Heart right ventricle (tissue), 16 donors: ENCODE measurements around the gene ADAMTS17. TPM values are rescaled to one million over a fixed set of nuclear protein-coding genes. Genes with fewer than 3 reads are reported as not detected.

ENCODE experiments used
- ATAC-seq, 8 donors: fragments of 200-7000 bp; cut with Tn5 transposase; one replicate each; pipeline ENCODE4 v1.9.1; 2020; ENCODE audit warnings: mild to moderate bottlenecking in 8 of 8, moderate library complexity in 8 of 8, moderate number of reproducible peaks in 1 of 8
- DNase-seq, 2 donors: peaks; one replicate each; pipeline ENCODE4 v3.0.0-alpha.2; 2020
- H3K27ac ChIP-seq, 10 donors: fragments of 200-600 bp; sonication (generic) in 2 of 10; one replicate each; pipeline versions ENCODE4 v1.5.0 to v1.8.0; 2020 to 2022; ENCODE audit warnings: mild to moderate bottlenecking in 3 of 10
- H3K27me3 ChIP-seq, 7 donors: fragments of 200-600 bp; one replicate each; pipeline ENCODE4 v1.8.0; 2021 to 2022; ENCODE audit warnings: mild to moderate bottlenecking in 2 of 7
- H3K36me3 ChIP-seq, 9 donors: fragments of 200-600 bp; sonication (generic) in 1 of 9; one replicate each; pipeline versions ENCODE4 v1.5.0 to v1.8.0; 2020 to 2022; ENCODE audit warnings: mild to moderate bottlenecking in 2 of 9
- H3K4me1 ChIP-seq, 9 donors: fragments of 200-600 bp; sonication (generic) in 1 of 9; one replicate each; pipeline versions ENCODE4 v1.5.0 to v1.8.0; 2020 to 2022; ENCODE audit warnings: mild to moderate bottlenecking in 4 of 9
- H3K4me3 ChIP-seq, 10 donors: fragments of 200-600 bp; sonication (generic) in 2 of 10; one replicate each; pipeline versions ENCODE4 v1.5.0 to v1.8.0; 2020 to 2022; ENCODE audit warnings: mild to moderate bottlenecking in 7 of 10, moderate library complexity in 2 of 10
- H3K9me3 ChIP-seq, 11 donors: fragments of 200-600 bp in 10 of 11; sonication (generic) in 2 of 11; one replicate each; pipeline versions ENCODE4 v1.5.0 to v1.8.0; 2013 to 2022; ENCODE audit warnings: mild to moderate bottlenecking in 2 of 11, control low read depth in 1 of 11, moderate library complexity in 1 of 11
- CTCF ChIP-seq, 9 donors: fragments of 200-600 bp; sonication (generic) in 2 of 9; IDR thresholded peaks; one replicate each; pipeline versions ENCODE4 v1.5.0 to v1.8.0; 2021 to 2022; ENCODE audit warnings: antibody characterized with exemption in 9 of 9, mild to moderate bottlenecking in 5 of 9, moderate library complexity in 1 of 9
- WGBS, 2 donors: extraction: QIAGEN DNeasy Blood & Tissue Kit; methylation state at CpG; one replicate each; pipeline ENCODE4 v1.1.7; 2013; ENCODE audit warnings: inconsistent platforms in 1 of 2; 5-methylcytosine and 5-hydroxymethylcytosine counted together
- intact Hi-C, 10 donors: fragments of 100-400 bp; cut with DNase I; formaldehyde crosslinking; loops; one replicate each; pipeline versions ENCODE4 v1.11.1 to v1.14.2; 2022
- polyA plus RNA-seq, 2 donors: library from polyadenylated mRNA; stranded (reverse); fragments of 200-250 nt; gene quantifications; one replicate each; pipeline ENCODE4 v1.2.3, GENCODE V29; 2013
- total RNA-seq, 10 donors: library from RNA; stranded (reverse); fragmentation: NEBNext Ultra II Directional in 3 of 10; extraction: Animal tissue kit (Norgen Biotek cat#: 25700) in 3 of 10; gene quantifications; one replicate each; pipeline versions ENCODE4 v1.2.1 to v1.2.4, GENCODE V29; 2021 to 2023
- donor health status: Arrhythmogenic right ventricular cardiomyopathy.
- donor health status: ischemic (EF 13 %, LVEDD 7.1; RV severe dilation, severe dysfunction).
- donor health status: healthy with polysubstance abuse.
- donor health status: DM: no; HTN: yes; CAD: no.
- donor health status: DM: no; HTN: no; CAD: no.
- donor health status: ischemic (EF 25% LVEDD 6.9; RV normal size, moderate dysfunction).
- donor health status: ischemic (EF 25% LVEDD 5.7; RV mildly dilated, moderate dysfunction).
- donor health status: healthy.
- donor health status: DM: yes; HTN: yes; CAD: no.
- donor health status: Ischemic cardiomyopathy.
- donor health status: ischemic (EF 35%, LVEDD 5.7; RV mildly dilated, moderate dysfunction).
- donor health status: nonischemic (EF 11% LVEDD 7.7; RV severe dilation, severe dysfunction).
- donor health status: DM: yes; HTN: yes; CAD: no.
- donor health status: PGD.
- donor health status: ischemic (EF 29% LVEDD 5.4; RV normal size, mild dysfunction).
- donor health status: nonischemic (EF 23%, LVEDD 6.1; RV moderate dilation, normal function).

The ADAMTS17 gene
- total and polyA plus RNA-seq, 12 donors = 0.47 to 5.0 (median 1.2) TPM

GRCh38 chr15:100134089-100134583, 207.6 kb downstream of the ADAMTS17 start:
- H3K9me3 ChIP-seq = no peaks in the 10 kb centered on the region
- ATAC-seq (no peak), DNase-seq (no peak)
- H3K4me1 ChIP-seq = peaks cover 0 to 11% (median 0%) of the 10 kb centered on the region in 9 donors
- H3K27ac ChIP-seq = peak overlapping the region in 1 of 10 donors; percentile 50
- no peaks in the 10 kb centered on the region for H3K36me3 ChIP-seq
- no peak for TF ChIP-seq CTCF (IDR thresholded peaks at IDR 0.05)
- intact Hi-C loops = loop anchor here in 5 of 10 donors (5.0 to 10.0 kb wide), 4 partner anchors 59 to 199 kb away; no protein-coding TSS in a partner anchor
- WGBS, 2 donors = 75 to 80% methylated on average over 7 of the region's 7 CpGs
- H3K4me3 ChIP-seq = no peak overlapping the region
- H3K27me3 ChIP-seq = no peaks in the 10 kb centered on the region

- intact Hi-C loops = loop anchor here in 6 of 10 donors (2.0 to 10.0 kb wide), 5 partner anchors 58 to 204 kb away; no protein-coding TSS in a partner anchor
- Histone ChIP-seq H3K27ac (no peak overlapping the region), H3K36me3 (no peaks in the 10 kb centered on the region), H3K27me3 (no peaks in the 10 kb centered on the region), H3K4me3 (no peak overlapping the region), H3K9me3 (no peaks in the 10 kb centered on the region), H3K4me1 (peaks cover 0 to 11% (median 0%) of the 10 kb centered on the region in 9 donors)
- WGBS, 2 donors = 91 to 92% methylated on average over 3 of the region's 3 CpGs
- DNase-seq = no peak
- ATAC-seq = no peak
- TF ChIP-seq CTCF (IDR thresholded peaks at IDR 0.05) = no peak
These were observed 208.8 kb downstream of the ADAMTS17 start for GRCh38 chr15:100133001-100133400.

- whole genome bisulfite sequencing, 2 donors = 89 to 92% methylated on average over 10 of the region's 10 CpGs
- Histone ChIP-seq H3K27ac (peak overlapping the region in 5 of 10 donors; percentile 9 to 55 (median 50)), H3K4me1 (peaks cover 0 to 11% (median 0%) of the 10 kb centered on the region in 9 donors), H3K36me3 (no peaks in the 10 kb centered on the region), H3K9me3 (no peaks in the 10 kb centered on the region), H3K27me3 (no peaks in the 10 kb centered on the region), H3K4me3 (no peak overlapping the region)
- intact Hi-C loops = loop anchor here in 6 of 10 donors (2.0 to 10.0 kb wide), 5 partner anchors 58 to 204 kb away; no protein-coding TSS in a partner anchor
- no peak for DNase-seq
- peak in 1 of 9 donors; percentile 2 for TF ChIP-seq CTCF (IDR thresholded peaks at IDR 0.05)
- ATAC-seq = no peak
These were observed 209.5 kb downstream of the ADAMTS17 start for GRCh38 chr15:100132309-100132708.

- Histone ChIP-seq H3K4me1 (peaks cover 0 to 11% (median 0%) of the 10 kb centered on the region in 9 donors), H3K27ac (peak overlapping the region in 8 of 10 donors; percentile 9 to 55 (median 45)), H3K9me3 (no peaks in the 10 kb centered on the region), H3K4me3 (peak overlapping the region in 9 of 10 donors; percentile 15 to 47 (median 26)), H3K27me3 (no peaks in the 10 kb centered on the region), H3K36me3 (no peaks in the 10 kb centered on the region)
- peak; percentile 27 to 76 (median 61) for TF ChIP-seq CTCF (IDR thresholded peaks at IDR 0.05)
- WGBS, 2 donors = 52 to 64% methylated on average over 25 of the region's 25 CpGs
- intact Hi-C loops = loop anchor here in 6 of 10 donors (2.0 to 10.0 kb wide), 5 partner anchors 57 to 203 kb away; no protein-coding TSS in a partner anchor
- DNase-seq (peak; percentile 69 to 77), ATAC-seq (peak; percentile 87 to 97 (median 91))
These were observed 210.2 kb downstream of the ADAMTS17 start for GRCh38 chr15:100131321-100132224.
